ENCODE measurements around the gene DAPK1. TPM values are rescaled to one million over a fixed set of nuclear protein-coding genes. Genes with fewer than 3 reads are reported as not detected.
"Not testable (repeated sequence)": the region's sequence is repeated elsewhere in the genome, so short reads cannot be mapped to it uniquely, and the experiment has no call there.

The DAPK1 gene
- total and polyA plus RNA-seq, 2 experiments from 2014 or later = 44.4 to 62.3 TPM

- no peak for DNase-seq (ENCODE audit: low spot score)
- no peak overlapping the region for H3K4me2 ChIP-seq
- H3K9me3 ChIP-seq (ENCODE audit: low read depth) = no peaks in the 10 kb centered on the region
- no peaks in the 10 kb centered on the region for H4K20me1 ChIP-seq (ENCODE audit: insufficient read depth, poor library complexity, severe bottlenecking)
- no peak overlapping the region for H2AFZ ChIP-seq
- H3K4me1 ChIP-seq (ENCODE audit: insufficient read depth) = no peaks in the 10 kb centered on the region
- H3K27me3 ChIP-seq = no peaks in the 10 kb centered on the region
- H3K9me2 ChIP-seq (replicated peaks; ENCODE audit: insufficient read depth) = no peaks in the 10 kb centered on the region
- H3K27ac ChIP-seq = no peak overlapping the region
- H3K36me3 ChIP-seq (replicated peaks; ENCODE audit: insufficient read depth, low read depth) = no peaks in the 10 kb centered on the region
- WGBS (ENCODE audit: low lambda C conversion rate, missing lambda C conversion rate) = 96% methylated on average over 3 of the region's 3 CpGs
- H3K4me3 ChIP-seq = no peak overlapping the region
- TF ChIP-seq CTCF (IDR thresholded peaks at IDR 0.05; ENCODE audit: poor library complexity) (no peak), EZH2phosphoT487 (IDR thresholded peaks at IDR 0.05; ENCODE audit: low read depth, severe bottlenecking, unreplicated experiment) (no peak), EZH2 (IDR thresholded peaks at IDR 0.05; ENCODE audit: borderline replicate concordance) (no peak)
- no peaks in the 10 kb centered on the region for H3K79me2 ChIP-seq
Observed at GRCh38 chr9:87742813-87743428, 245.3 kb downstream of the DAPK1 start.

- H3K9me2 ChIP-seq (replicated peaks; ENCODE audit: insufficient read depth); DNase-seq (ENCODE audit: low spot score); H4K20me1 ChIP-seq (ENCODE audit: insufficient read depth, poor library complexity, severe bottlenecking); H3K27me3 ChIP-seq; H3K4me2 ChIP-seq; H3K9me3 ChIP-seq (ENCODE audit: low read depth); H2AFZ ChIP-seq; H3K27ac ChIP-seq; H3K36me3 ChIP-seq (replicated peaks; ENCODE audit: insufficient read depth, low read depth); H3K79me2 ChIP-seq; H3K4me1 ChIP-seq (ENCODE audit: insufficient read depth); H3K4me3 ChIP-seq: not testable (repeated sequence)
- WGBS (ENCODE audit: low lambda C conversion rate, missing lambda C conversion rate) = 96% methylated on average over 7 of the region's 7 CpGs
Observed at GRCh38 chr9:87744247-87744646, 246.6 kb downstream of the DAPK1 start.

- Histone ChIP-seq H2AFZ (no peak overlapping the region), H3K27me3 (no peaks in the 10 kb centered on the region), H3K4me1 (ENCODE audit: insufficient read depth) (no peaks in the 10 kb centered on the region), H3K27ac (no peak overlapping the region), H3K36me3 (replicated peaks; ENCODE audit: insufficient read depth, low read depth) (no peaks in the 10 kb centered on the region), H3K9me2 (replicated peaks; ENCODE audit: insufficient read depth) (no peaks in the 10 kb centered on the region), H3K9me3 (ENCODE audit: low read depth) (no peaks in the 10 kb centered on the region), H3K4me2 (no peak overlapping the region), H3K79me2 (no peaks in the 10 kb centered on the region), H4K20me1 (ENCODE audit: insufficient read depth, poor library complexity, severe bottlenecking) (no peaks in the 10 kb centered on the region), H3K4me3 (no peak overlapping the region)
- no peak for TF ChIP-seq CTCF (IDR thresholded peaks at IDR 0.05; ENCODE audit: poor library complexity)
- TF ChIP-seq EZH2 (IDR thresholded peaks at IDR 0.05; ENCODE audit: borderline replicate concordance) = no peak
- no peak for TF ChIP-seq EZH2phosphoT487 (IDR thresholded peaks at IDR 0.05; ENCODE audit: low read depth, severe bottlenecking, unreplicated experiment)
- WGBS (ENCODE audit: low lambda C conversion rate, missing lambda C conversion rate) = 76% methylated on average over 4 of the region's 4 CpGs
- DNase-seq (ENCODE audit: low spot score) = no peak
Observed at GRCh38 chr9:87746186-87746585, 248.5 kb downstream of the DAPK1 start.

GRCh38 chr9:87748881-87749280 is 251.2 kb downstream of the DAPK1 start:
- Histone ChIP-seq H3K36me3 (replicated peaks; ENCODE audit: insufficient read depth, low read depth) (no peaks in the 10 kb centered on the region), H3K9me2 (replicated peaks; ENCODE audit: insufficient read depth) (no peaks in the 10 kb centered on the region), H3K27me3 (no peaks in the 10 kb centered on the region), H2AFZ (no peak overlapping the region), H3K9me3 (ENCODE audit: low read depth) (no peaks in the 10 kb centered on the region), H3K4me2 (no peak overlapping the region), H3K4me1 (ENCODE audit: insufficient read depth) (no peaks in the 10 kb centered on the region), H3K79me2 (no peaks in the 10 kb centered on the region), H3K4me3 (no peak overlapping the region), H3K27ac (no peak overlapping the region), H4K20me1 (ENCODE audit: insufficient read depth, poor library complexity, severe bottlenecking) (no peaks in the 10 kb centered on the region)
- TF ChIP-seq CTCF (IDR thresholded peaks at IDR 0.05; ENCODE audit: poor library complexity) = no peak
- TF ChIP-seq EZH2phosphoT487 (IDR thresholded peaks at IDR 0.05; ENCODE audit: low read depth, severe bottlenecking, unreplicated experiment) = no peak
- no peak for TF ChIP-seq EZH2 (IDR thresholded peaks at IDR 0.05; ENCODE audit: borderline replicate concordance)
- 57% methylated on average over 1 of the region's 1 CpG for WGBS (ENCODE audit: low lambda C conversion rate, missing lambda C conversion rate)
- no peak for DNase-seq (ENCODE audit: low spot score)
